Activated T-helper 2 cell treated with anti-CD3 and anti-CD28 coated beads, Interferon-gamma antibody, Interleukin-2, Interleukin-4, amounts not matched to agents 10 μg/mL and 5 μg/mL and 100 μg/mL, durations not matched to agents 14 hours and 24 hours and 36 hours (primary cell): ENCODE results near the gene CDC42SE1. TPM values are rescaled to one million over a fixed set of nuclear protein-coding genes. Genes with fewer than 3 reads are reported as not detected.
A peak's percentile ranks its signal among the peaks of the same experiment; 100 is the strongest.
"Not testable (repeated sequence)": the region's sequence is repeated elsewhere in the genome, so short reads cannot be mapped to it uniquely, and the experiment has no call there.

ENCODE experiments used
- DNase-seq: peaks from one replicate; pipeline ENCODE4 v3.0.0; 2021; ENCODE audit warnings: low spot score
- H3K27ac Mint-ChIP-seq: one replicate; pipeline ENCODE4 v1.8.0; 2021; ENCODE audit warnings: mixed read lengths
- H3K27me3 Mint-ChIP-seq: one replicate; pipeline ENCODE4 v1.8.0; 2021; ENCODE audit warnings: low read depth, mixed read lengths
- H3K36me3 Mint-ChIP-seq: one replicate; pipeline ENCODE4 v1.8.0; 2021; ENCODE audit warnings: low read depth, mixed read lengths
- H3K4me1 Mint-ChIP-seq: one replicate; pipeline ENCODE4 v1.8.0; 2021; ENCODE audit warnings: low read depth, mixed read lengths
- H3K4me3 Mint-ChIP-seq: one replicate; pipeline ENCODE4 v1.8.0; 2021; ENCODE audit warnings: low read depth, mild to moderate bottlenecking, moderate library complexity, mixed read lengths
- H3K9me3 Mint-ChIP-seq: one replicate; pipeline ENCODE4 v1.8.0; 2021; ENCODE audit warnings: mixed read lengths
- intact Hi-C: fragments of 100-400 bp; cut with micrococcal nuclease; formaldehyde crosslinking; loops from one replicate; pipeline ENCODE4 v1.15.1; 2023
- total RNA-seq: library from RNA; stranded (reverse); gene quantifications from 2 replicates; pipeline ENCODE4 v1.2.3, GENCODE V29; 2022

The CDC42SE1 gene, protein sequence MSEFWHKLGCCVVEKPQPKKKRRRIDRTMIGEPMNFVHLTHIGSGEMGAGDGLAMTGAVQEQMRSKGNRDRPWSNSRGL
- total RNA-seq, result 176 TPM in 2 replicates

DNA sequence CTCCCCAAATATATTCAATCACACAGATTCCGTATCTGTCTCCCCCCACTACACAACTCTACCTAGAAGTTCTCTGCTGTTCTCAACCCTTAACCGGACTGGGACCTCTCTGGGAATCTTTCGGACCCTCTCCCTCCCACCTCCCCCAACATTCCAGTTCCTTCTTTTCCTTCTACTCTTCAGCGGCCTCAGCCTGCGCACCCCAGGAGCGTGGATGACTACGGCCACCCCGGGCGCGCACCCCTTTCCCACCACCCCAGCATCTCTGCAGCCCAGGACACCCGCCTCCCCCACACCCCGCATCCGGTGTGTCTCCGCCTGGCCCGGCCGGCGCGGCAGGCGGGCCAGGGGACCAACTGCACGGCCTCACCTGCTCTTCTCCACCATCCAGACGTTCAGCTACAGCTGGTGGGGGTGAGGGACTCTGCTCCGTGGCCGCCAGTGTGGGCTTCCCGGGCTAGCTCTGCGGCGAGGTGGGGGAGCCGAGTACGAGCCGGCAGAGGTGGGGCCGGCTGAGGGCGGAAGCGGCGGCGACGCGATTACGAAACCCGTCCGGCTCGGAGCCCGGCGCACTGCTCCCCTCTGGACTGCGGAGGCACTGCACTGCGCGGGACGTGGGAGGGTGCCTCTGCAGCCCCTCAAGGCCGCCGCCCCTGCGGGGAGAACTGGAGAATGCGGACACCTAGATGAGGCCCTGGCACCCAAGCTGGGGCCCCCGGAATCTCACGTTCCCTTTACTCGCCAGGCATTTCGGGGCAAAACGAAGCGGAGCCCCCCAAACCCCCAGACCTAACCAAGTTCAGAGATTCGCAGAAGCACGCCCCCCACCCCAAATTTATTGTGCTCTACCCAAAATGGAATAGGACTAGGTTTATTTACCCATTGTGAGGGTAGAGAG is at the start of gene CDC42SE1:
CDC42SE1 (minus strand) TSS at position 514 of the 898 bp plus-strand sequence. CDS start 3,892 bp downstream, outside the sequence.
- peak within 1 kb of the TSS; percentile 96 for H3K27ac Mint-ChIP-seq
- peaks cover 62% of the 10 kb centered on the region for H3K4me1 Mint-ChIP-seq

DNA sequence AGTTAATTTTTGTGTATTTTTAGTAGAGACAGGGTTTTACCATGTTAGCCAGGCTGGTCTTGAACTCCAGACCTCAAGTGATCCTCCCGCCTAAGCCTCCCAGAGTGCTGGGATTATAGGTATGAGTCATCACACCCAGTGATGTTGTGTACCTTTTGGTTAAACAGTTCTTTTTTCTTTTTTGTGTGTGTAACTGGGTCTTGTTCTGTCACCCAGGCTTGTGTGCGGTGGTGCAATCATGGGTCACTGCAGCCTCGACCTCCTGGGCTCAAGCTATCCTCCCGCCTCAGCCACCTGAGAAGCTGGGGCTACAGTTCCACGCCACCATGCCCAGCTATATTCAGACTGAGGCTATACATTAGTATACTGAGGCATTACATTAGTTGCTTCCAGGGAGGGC is 48.9 kb upstream of the CDC42SE1 start:
- H3K4me1 Mint-ChIP-seq, result peaks cover 4% of the 10 kb centered on the region
- no peaks in the 10 kb centered on the region for H3K27me3 Mint-ChIP-seq
- H3K27ac Mint-ChIP-seq, result no peak overlapping the region
- H3K9me3 Mint-ChIP-seq, result no peaks in the 10 kb centered on the region
- peaks cover 10% of the 10 kb centered on the region for H3K36me3 Mint-ChIP-seq
- intact Hi-C loops, result no loop called here
- no peak for DNase-seq
- H3K4me3 Mint-ChIP-seq, result no peak overlapping the region

More for the DNA sequence above, at the start of gene CDC42SE1:
- peak; percentile 82 for DNase-seq
- Mint-ChIP-seq H3K9me3 (no peaks in the 10 kb centered on the region), H3K36me3 (peaks cover 52% of the 10 kb centered on the region), H3K4me3 (peak within 1 kb of the TSS; percentile 90), H3K27me3 (no peaks in the 10 kb centered on the region)
- intact Hi-C loops, result loop anchor here (1.0 to 10.0 kb wide), 5 partner anchors 11 to 945 kb away; partner anchors contain the start of genes GABPB2 and TNFAIP8L2

DNA sequence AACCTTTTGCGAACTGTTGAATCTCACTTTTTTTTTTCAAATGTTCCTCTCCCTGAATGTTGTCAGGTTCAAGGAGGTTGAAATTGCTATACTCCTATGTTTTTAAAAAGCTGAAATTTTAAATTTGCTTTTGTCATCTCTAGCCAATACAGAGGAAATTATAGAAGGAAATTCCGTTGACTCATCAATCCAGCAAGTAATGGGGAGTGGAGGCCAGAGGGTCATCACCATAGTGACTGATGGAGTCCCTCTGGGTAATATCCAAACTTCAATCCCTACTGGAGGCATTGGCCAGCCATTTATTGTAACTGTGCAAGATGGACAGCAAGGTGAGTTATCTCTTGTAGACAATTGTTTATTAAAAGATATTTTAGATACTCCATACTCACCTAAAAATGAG is 47.5 kb upstream of the CDC42SE1 start:
- DNase-seq, result no peak
- no peaks in the 10 kb centered on the region for H3K9me3 Mint-ChIP-seq
- intact Hi-C loops, result no loop called here
- no peaks in the 10 kb centered on the region for H3K27me3 Mint-ChIP-seq
- H3K27ac Mint-ChIP-seq, result no peak overlapping the region
- H3K4me3 Mint-ChIP-seq, result no peak overlapping the region
- peaks cover 4% of the 10 kb centered on the region for H3K4me1 Mint-ChIP-seq
- H3K36me3 Mint-ChIP-seq, result peaks cover 10% of the 10 kb centered on the region

GRCh38 chr1:151104630-151105029 is 45.2 kb upstream of the CDC42SE1 start:
- intact Hi-C loops, result no loop called here
- H3K27ac Mint-ChIP-seq, result no peak overlapping the region

DNA sequence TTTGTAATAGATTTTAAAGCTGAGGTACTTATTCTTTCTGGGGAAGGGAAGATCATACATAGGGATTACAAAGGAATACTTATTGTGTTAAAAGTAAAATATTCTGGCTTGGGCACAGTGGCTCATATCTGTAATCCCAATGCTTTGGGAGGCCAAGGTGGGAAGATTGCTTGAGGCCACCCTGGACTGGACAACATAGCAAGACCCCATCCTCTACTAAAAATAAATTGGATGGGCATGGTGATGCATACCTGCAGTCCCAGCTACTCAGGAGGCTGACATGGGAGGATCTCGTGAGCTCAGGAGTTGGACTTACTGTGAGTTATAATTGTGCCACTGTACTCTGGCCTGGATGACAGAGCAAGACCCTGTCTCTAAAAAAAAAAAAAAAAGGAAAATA is 38.7 kb upstream of the CDC42SE1 start:
- Mint-ChIP-seq H3K9me3 (no peaks in the 10 kb centered on the region), H3K4me3 (no peak overlapping the region), H3K4me1 (no peaks in the 10 kb centered on the region), H3K27ac (no peak overlapping the region), H3K27me3 (no peaks in the 10 kb centered on the region), H3K36me3 (no peaks in the 10 kb centered on the region)
- intact Hi-C loops, result no loop called here
- DNase-seq, result no peak

More at GRCh38 chr1:151104630-151105029, 45.2 kb upstream of the CDC42SE1 start:
- DNase-seq, result no peak
- Mint-ChIP-seq H3K4me3 (no peak overlapping the region), H3K36me3 (peaks cover 10% of the 10 kb centered on the region), H3K9me3 (no peaks in the 10 kb centered on the region), H3K27me3 (no peaks in the 10 kb centered on the region), H3K4me1 (peaks cover 4% of the 10 kb centered on the region)

- H3K27me3 Mint-ChIP-seq, H3K4me1 Mint-ChIP-seq, H3K4me3 Mint-ChIP-seq, H3K27ac Mint-ChIP-seq, DNase-seq, H3K9me3 Mint-ChIP-seq, intact Hi-C loops, H3K36me3 Mint-ChIP-seq: not testable (repeated sequence)
These were observed 38.0 kb upstream of the CDC42SE1 start for GRCh38 chr1:151097426-151097825.

DNA sequence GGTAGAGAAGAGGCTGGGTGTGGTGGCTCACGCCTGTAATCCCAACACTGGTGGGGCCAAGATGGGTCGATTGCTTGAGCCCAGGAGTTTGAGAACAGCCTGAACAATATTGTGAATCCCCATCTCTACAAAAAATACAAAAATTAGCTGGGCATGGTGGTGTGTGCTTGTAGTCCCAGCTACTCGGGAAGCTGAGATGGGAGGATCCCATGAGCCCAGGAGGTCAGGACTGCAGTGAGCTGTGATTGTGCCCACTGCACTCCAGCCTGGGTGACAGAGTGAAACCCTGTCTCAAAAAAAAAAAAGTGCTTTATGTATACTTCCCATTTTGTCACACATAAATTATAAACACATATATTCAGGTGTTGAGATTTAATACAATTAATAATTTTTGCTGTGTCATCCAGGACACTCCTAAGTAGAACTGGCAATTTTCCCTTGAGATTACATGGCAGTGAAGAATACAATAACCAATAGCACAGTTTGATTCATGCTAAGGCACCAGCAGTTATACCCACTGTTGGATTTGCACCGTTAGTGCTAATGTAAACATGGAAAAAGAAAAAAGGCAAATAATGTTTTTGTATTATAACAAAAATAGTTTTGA is 26.6 kb upstream of the CDC42SE1 start:
- DNase-seq, result no peak
- intact Hi-C loops, result no loop called here
- Mint-ChIP-seq H3K27ac (no peak overlapping the region), H3K36me3 (no peaks in the 10 kb centered on the region), H3K4me1 (no peaks in the 10 kb centered on the region), H3K4me3 (no peak overlapping the region), H3K9me3 (no peaks in the 10 kb centered on the region), H3K27me3 (no peaks in the 10 kb centered on the region)

DNA sequence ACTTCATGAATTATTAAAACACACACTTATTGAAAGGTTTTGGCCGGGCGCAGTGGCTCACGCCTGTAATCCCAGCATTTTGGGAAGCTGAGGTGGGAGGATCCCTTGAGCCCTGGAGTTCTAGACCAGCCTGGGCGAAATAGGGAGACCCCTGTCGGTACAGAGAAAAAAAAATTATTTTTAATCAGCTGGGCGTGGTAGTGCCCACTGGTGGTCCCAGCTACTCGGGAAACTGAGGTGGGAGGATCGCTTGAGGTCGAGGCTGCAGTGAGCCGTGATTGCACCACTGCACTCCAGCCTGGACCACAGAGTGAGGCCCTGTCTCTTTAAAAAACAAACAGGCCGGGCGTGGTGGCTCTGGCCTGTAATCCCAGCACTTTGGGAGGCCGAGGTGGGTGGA is 12.8 kb upstream of the CDC42SE1 start:
- Mint-ChIP-seq H3K27ac (peak overlapping the region; percentile 100), H3K9me3 (no peaks in the 10 kb centered on the region), H3K36me3 (peaks cover 21% of the 10 kb centered on the region), H3K27me3 (no peaks in the 10 kb centered on the region), H3K4me1 (peaks cover 12% of the 10 kb centered on the region), H3K4me3 (peak overlapping the region; percentile 100)
- intact Hi-C loops, result loop anchor here (10.0 kb wide), 1 partner anchor 183 kb away; the partner anchor contains the start of gene PSMD4
- DNase-seq, result no peak

DNA sequence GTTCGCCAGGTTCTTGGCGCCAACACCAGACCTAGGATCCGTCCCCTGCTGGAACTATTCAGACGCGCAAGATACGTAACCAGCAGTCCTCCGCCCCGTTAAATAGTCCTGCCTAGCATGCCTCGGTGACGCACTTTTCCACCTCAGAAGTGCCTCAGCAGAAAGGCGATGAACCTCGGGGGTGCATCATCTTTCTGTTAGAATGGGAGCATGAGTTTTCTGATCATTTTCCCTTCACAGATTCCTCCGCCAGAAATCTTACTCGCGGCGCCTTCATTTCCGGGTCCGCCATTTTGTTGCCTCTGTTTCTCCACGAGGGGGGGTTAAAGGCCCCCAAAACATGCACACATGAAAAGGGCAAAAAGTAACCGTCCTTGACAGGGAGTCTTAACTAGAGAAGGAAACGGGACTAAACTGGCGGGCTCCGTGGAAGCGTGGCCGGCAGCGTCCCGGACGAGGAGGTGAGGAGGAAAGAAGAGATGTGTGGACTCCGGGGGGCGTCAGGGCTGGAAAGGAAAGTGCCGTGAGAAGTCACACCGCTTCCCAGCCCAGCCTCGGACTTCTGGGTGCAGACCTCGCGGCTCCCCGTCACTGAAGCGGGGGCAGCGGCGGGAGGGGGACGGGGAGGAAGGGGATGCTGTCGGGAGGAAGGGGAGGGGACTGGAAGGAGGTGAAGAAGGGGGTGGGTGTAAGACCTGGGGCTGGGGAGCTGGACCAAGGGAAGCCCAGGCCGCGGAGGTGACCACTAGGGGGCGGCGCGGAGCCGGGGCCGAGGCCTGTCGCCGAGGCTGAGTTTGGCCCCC is 11.3 kb upstream of the CDC42SE1 start, which contains the start of gene GABPB2:
GABPB2 (plus strand) TSS at position 288 of the 803 bp plus-strand sequence. CDS start 17,429 bp downstream, outside the sequence.
- DNase-seq, result peak; percentile 82
- intact Hi-C loops, result loop anchor here (1.0 to 10.0 kb wide), 4 partner anchors 10 to 212 kb away; partner anchors contain the start of genes MLLT11, PSMD4, TNFAIP8L2 and ZNF687
- Mint-ChIP-seq H3K4me3 (peak within 1 kb of the TSS; percentile 100), H3K4me1 (peaks cover 12% of the 10 kb centered on the region), H3K9me3 (no peaks in the 10 kb centered on the region), H3K27ac (peak within 1 kb of the TSS; percentile 100), H3K27me3 (no peaks in the 10 kb centered on the region), H3K36me3 (peaks cover 23% of the 10 kb centered on the region)

- Mint-ChIP-seq H3K4me3 (peak overlapping the region; percentile 100), H3K27me3 (no peaks in the 10 kb centered on the region), H3K9me3 (no peaks in the 10 kb centered on the region), H3K4me1 (peaks cover 12% of the 10 kb centered on the region), H3K36me3 (peaks cover 20% of the 10 kb centered on the region), H3K27ac (peak overlapping the region; percentile 21)
- no peak for DNase-seq
- intact Hi-C loops, result loop anchor here (10.0 kb wide), 1 partner anchor 954 kb away; no protein-coding TSS in a partner anchor
These were observed 9.7 kb upstream of the CDC42SE1 start for GRCh38 chr1:151069103-151069486.

DNA sequence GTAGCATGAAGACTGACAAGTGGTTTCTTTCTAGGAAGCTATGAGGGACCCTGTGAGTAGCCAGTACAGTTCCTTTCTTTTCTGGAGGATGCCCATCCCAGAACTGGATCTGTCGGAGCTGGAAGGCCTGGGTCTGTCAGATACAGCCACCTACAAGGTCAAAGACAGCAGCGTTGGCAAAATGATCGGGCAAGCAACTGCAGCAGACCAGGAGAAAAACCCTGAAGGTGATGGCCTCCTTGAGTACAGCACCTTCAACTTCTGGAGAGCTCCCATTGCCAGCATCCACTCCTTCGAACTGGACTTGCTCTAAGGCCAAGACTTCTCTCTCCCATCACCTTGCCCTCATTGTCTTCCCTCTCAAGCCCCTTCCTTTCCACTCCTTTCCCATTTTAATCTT is 7.8 kb upstream of the CDC42SE1 start:
- no peak overlapping the region for H3K4me3 Mint-ChIP-seq
- H3K36me3 Mint-ChIP-seq, result peaks cover 13% of the 10 kb centered on the region
- intact Hi-C loops, result loop anchor here (10.0 kb wide), 1 partner anchor 952 kb away; no protein-coding TSS in a partner anchor
- H3K9me3 Mint-ChIP-seq, result no peaks in the 10 kb centered on the region
- H3K27ac Mint-ChIP-seq, result no peak overlapping the region
- DNase-seq, result no peak
- H3K4me1 Mint-ChIP-seq, result peaks cover 13% of the 10 kb centered on the region
- no peaks in the 10 kb centered on the region for H3K27me3 Mint-ChIP-seq

- DNase-seq, result no peak
- H3K4me1 Mint-ChIP-seq, result peaks cover 26% of the 10 kb centered on the region
- no peak overlapping the region for H3K27ac Mint-ChIP-seq
- H3K4me3 Mint-ChIP-seq, result no peak overlapping the region
- no peaks in the 10 kb centered on the region for H3K27me3 Mint-ChIP-seq
- peaks cover 13% of the 10 kb centered on the region for H3K36me3 Mint-ChIP-seq
- intact Hi-C loops, result loop anchor here (10.0 kb wide), 1 partner anchor 950 kb away; no protein-coding TSS in a partner anchor
- H3K9me3 Mint-ChIP-seq, result no peaks in the 10 kb centered on the region
These were observed 5.7 kb upstream of the CDC42SE1 start for GRCh38 chr1:151065089-151065645.
